Measurements from ENCODE around the gene STAB2.

GRCh38 chr12:103813426-103813825 lies 226.4 kb downstream of the STAB2 start:
- no peak for TF ChIP-seq POLR2A (IDR thresholded peaks at IDR 0.05)
- no peak for TF ChIP-seq CTCF (IDR thresholded peaks at IDR 0.05)

All from heart left ventricle (tissue), 13 donors.